Loucy (cell line): ENCODE measurements around the gene PODN.

Source experiments
- H2AFZ ChIP-seq: fragments of 200-600 bp; sonication (generic); 2 replicates; pipeline ENCODE4 v1.6.0; 2016; ENCODE audit warnings: antibody characterized with exemption, mild to moderate bottlenecking, low read length, moderate library complexity
- H3F3A ChIP-seq: fragments of 200-600 bp; 2 replicates; pipeline ENCODE4 v1.6.0; 2016; ENCODE audit warnings: antibody characterized with exemption, low read depth, mild to moderate bottlenecking
- H3K27me3 ChIP-seq: fragments of 200-600 bp; sonication (generic); 2 replicates; pipeline ENCODE4 v1.6.1; 2014; ENCODE audit warnings: low read length, mild to moderate bottlenecking; ENCODE audit not compliant: insufficient read depth, poor library complexity, severe bottlenecking
- H3K36me3 ChIP-seq: fragments of 200-600 bp; sonication (generic); 2 replicates; pipeline ENCODE4 v1.6.1; 2016; ENCODE audit warnings: low read length; ENCODE audit not compliant: insufficient read depth
- H3K4me1 ChIP-seq: fragments of 200-600 bp; sonication (generic); 2 replicates; pipeline ENCODE4 v1.5.1; 2014; ENCODE audit warnings: low read length, mild to moderate bottlenecking; ENCODE audit not compliant: insufficient read depth, poor library complexity, severe bottlenecking
- H3K4me2 ChIP-seq: fragments of 200-600 bp; sonication (generic); 2 replicates; pipeline ENCODE4 v1.6.0; 2014; ENCODE audit warnings: antibody characterized with exemption, low read length, low read depth, mild to moderate bottlenecking; ENCODE audit not compliant: poor library complexity, severe bottlenecking
- H3K4me3 ChIP-seq: fragments of 200-600 bp; sonication (generic); 2 replicates; pipeline ENCODE4 v1.5.1; 2014; ENCODE audit warnings: low read length, mild to moderate bottlenecking, mixed read lengths; ENCODE audit not compliant: poor library complexity, severe bottlenecking
- H3K79me2 ChIP-seq: fragments of 200-600 bp; sonication (generic); 2 replicates; pipeline ENCODE4 v1.6.1; 2014; ENCODE audit warnings: low read length; ENCODE audit not compliant: insufficient read depth
- H3K9ac ChIP-seq: fragments of 200-600 bp; sonication (generic); 2 replicates; pipeline ENCODE4 v1.6.0; 2014; ENCODE audit warnings: mild to moderate bottlenecking, low read depth, low read length, moderate library complexity; ENCODE audit not compliant: poor library complexity, severe bottlenecking
- H3K9me2 ChIP-seq: fragments of 200-600 bp; sonication (generic); replicated peaks from 2 replicates; pipeline ENCODE4 v1.6.1; 2016; ENCODE audit warnings: low read depth, low read length, mixed read lengths
- H3K9me3 ChIP-seq: fragments of 200-600 bp; sonication (generic); 2 replicates; pipeline ENCODE4 v1.6.1; 2014; ENCODE audit warnings: mild to moderate bottlenecking, antibody characterized with exemption, low read length, low read depth; ENCODE audit not compliant: insufficient read depth
- H4K20me1 ChIP-seq: fragments of 200-600 bp; sonication (generic); 2 replicates; pipeline ENCODE4 v1.6.0; 2014; ENCODE audit warnings: antibody characterized with exemption, low read length, mild to moderate bottlenecking; ENCODE audit not compliant: insufficient read depth, poor library complexity, severe bottlenecking
- CTCF ChIP-seq: fragments of 200-600 bp; sonication (generic); conservative IDR thresholded peaks from 2 replicates; pipeline ENCODE4 v1.5.1; 2014; ENCODE audit warnings: mild to moderate bottlenecking, antibody characterized with exemption, low read length
- EZH2phosphoT487 ChIP-seq: fragments of 200-600 bp; IDR thresholded peaks from 2 replicates; pipeline ENCODE4 v1.6.1; 2018; ENCODE audit warnings: antibody characterized with exemption, mild to moderate bottlenecking, moderate library complexity, borderline replicate concordance

Gene PODN

GRCh38 chr1:53048960-53049573 is 12.9 kb upstream of the PODN start:
- TF ChIP-seq EZH2phosphoT487 (no peak), CTCF (no peak)
- Histone ChIP-seq H2AFZ (no peak overlapping the region), H3K9me2 (no peaks in the 10 kb centered on the region), H3K79me2 (no peaks in the 10 kb centered on the region), H3K9ac (no peak overlapping the region), H3K36me3 (peaks cover 48% of the 10 kb centered on the region; the same call in 1 of the 2 replicates), H3K9me3 (no peaks in the 10 kb centered on the region), H4K20me1 (no peaks in the 10 kb centered on the region), H3K4me1 (peaks cover 11% of the 10 kb centered on the region), H3F3A (no peaks in the 10 kb centered on the region), H3K27me3 (no peaks in the 10 kb centered on the region), H3K4me2 (no peak overlapping the region), H3K4me3 (no peak overlapping the region)

DNA sequence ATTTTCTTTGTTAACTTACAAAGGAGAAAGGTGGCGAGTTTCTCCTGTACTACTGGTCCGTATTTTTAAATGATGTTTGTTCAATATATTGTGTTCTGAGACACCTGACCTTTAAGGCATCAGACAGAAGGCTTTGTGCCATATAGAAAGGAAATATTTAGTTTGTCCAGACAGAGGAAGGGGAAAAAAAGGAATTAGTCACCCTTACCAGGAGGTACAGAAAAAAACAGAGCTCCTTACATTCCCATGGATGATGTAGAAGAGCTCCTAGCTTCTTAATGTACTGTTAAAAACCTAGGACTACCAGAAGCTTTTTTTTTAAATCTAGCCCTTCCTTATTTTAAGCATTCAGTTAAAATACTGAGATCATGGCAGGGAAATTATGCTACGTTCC is 12.4 kb upstream of the PODN start:
- Histone ChIP-seq H3K27me3 (no peaks in the 10 kb centered on the region), H3K4me1 (peaks cover 11% of the 10 kb centered on the region), H3K9me3 (no peaks in the 10 kb centered on the region), H4K20me1 (no peaks in the 10 kb centered on the region), H3K9ac (no peak overlapping the region), H3K4me3 (no peak overlapping the region), H3K79me2 (no peaks in the 10 kb centered on the region), H3K4me2 (no peak overlapping the region), H3K36me3 (peaks cover 48% of the 10 kb centered on the region; the same call in 1 of the 2 replicates), H3K9me2 (no peaks in the 10 kb centered on the region), H3F3A (no peaks in the 10 kb centered on the region), H2AFZ (no peak overlapping the region)
- TF ChIP-seq EZH2phosphoT487 (no peak), CTCF (no peak)

DNA sequence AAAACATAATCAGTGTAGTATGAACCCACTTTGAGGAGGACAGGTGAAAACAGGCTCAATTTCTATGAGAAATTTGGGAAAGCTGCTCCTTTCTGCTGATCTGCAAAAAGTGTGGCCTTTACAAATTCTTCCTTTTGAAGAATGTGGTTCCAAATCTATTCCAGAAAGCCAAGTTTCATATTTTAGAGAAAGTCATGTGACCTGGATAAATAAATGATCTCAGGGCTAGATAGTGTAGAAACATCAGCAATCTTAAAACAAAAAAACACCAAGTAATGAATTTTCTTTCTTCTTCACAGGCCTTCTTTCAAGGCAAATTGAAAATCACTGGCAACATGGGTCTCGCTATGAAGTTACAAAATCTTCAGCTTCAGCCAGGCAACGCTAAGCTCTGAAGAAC is 11.7 kb upstream of the PODN start:
- Histone ChIP-seq H3K4me3 (no peak overlapping the region), H4K20me1 (no peaks in the 10 kb centered on the region), H3K9ac (no peak overlapping the region), H3K4me2 (no peak overlapping the region), H3K9me3 (no peaks in the 10 kb centered on the region), H2AFZ (no peak overlapping the region), H3F3A (no peaks in the 10 kb centered on the region), H3K79me2 (no peaks in the 10 kb centered on the region), H3K9me2 (no peaks in the 10 kb centered on the region), H3K27me3 (no peaks in the 10 kb centered on the region), H3K36me3 (peaks cover 48% of the 10 kb centered on the region; the same call in 1 of the 2 replicates), H3K4me1 (peaks cover 11% of the 10 kb centered on the region)
- TF ChIP-seq CTCF = no peak
- no peak for TF ChIP-seq EZH2phosphoT487
